Activated CD4-positive, alpha-beta T cell treated with anti-CD3 and anti-CD28 coated beads, Interleukin-2, amount 10 ng/mL, durations not matched to agents 7 days and 5 days (primary cell): ENCODE data around the gene XKRX. TPM values are rescaled to one million over a fixed set of nuclear protein-coding genes. Genes with fewer than 3 reads are reported as not detected.

Source experiments
- CTCF ChIA-PET: fragments of 350-600 bp; sonication (Branson Sonifier 250); formaldehyde crosslinking; loops from one replicate; lab custom pipeline; 2021; ENCODE audit warnings: antibody characterized with exemption; lab: Charles Lee
- POLR2A ChIA-PET: fragments of 350-600 bp; sonication (Branson Sonifier 250); formaldehyde crosslinking; loops from one replicate; lab custom pipeline; 2021; ENCODE audit warnings: antibody characterized with exemption; lab: Charles Lee
- DNase-seq: peaks from one replicate; pipeline ENCODE4 v3.0.0-alpha.2; 2020
- H3K27ac Mint-ChIP-seq: one replicate; pipeline ENCODE4 v1.8.0; 2021; ENCODE audit warnings: mild to moderate bottlenecking, moderate library complexity, mixed read lengths
- H3K27me3 Mint-ChIP-seq: one replicate; pipeline ENCODE4 v1.8.0; 2021; ENCODE audit warnings: mixed read lengths
- H3K36me3 Mint-ChIP-seq: one replicate; pipeline ENCODE4 v1.8.0; 2021; ENCODE audit warnings: low read depth, mixed read lengths
- H3K4me1 Mint-ChIP-seq: one replicate; pipeline ENCODE4 v1.8.0; 2021; ENCODE audit warnings: mixed read lengths
- H3K4me3 Mint-ChIP-seq: one replicate; pipeline ENCODE4 v1.8.0; 2021; ENCODE audit warnings: mild to moderate bottlenecking, moderate library complexity, mixed read lengths
- H3K9me3 Mint-ChIP-seq: one replicate; pipeline ENCODE4 v1.8.0; 2021; ENCODE audit warnings: mixed read lengths
- total RNA-seq, 2 experiments: library from RNA; stranded (reverse); gene quantifications; one replicate each; pipeline ENCODE4 v1.2.3, GENCODE V29; 2021

Gene XKRX
- total RNA-seq, 2 experiments from 2014 or later, result 0.08 to 0.12 TPM

DNA sequence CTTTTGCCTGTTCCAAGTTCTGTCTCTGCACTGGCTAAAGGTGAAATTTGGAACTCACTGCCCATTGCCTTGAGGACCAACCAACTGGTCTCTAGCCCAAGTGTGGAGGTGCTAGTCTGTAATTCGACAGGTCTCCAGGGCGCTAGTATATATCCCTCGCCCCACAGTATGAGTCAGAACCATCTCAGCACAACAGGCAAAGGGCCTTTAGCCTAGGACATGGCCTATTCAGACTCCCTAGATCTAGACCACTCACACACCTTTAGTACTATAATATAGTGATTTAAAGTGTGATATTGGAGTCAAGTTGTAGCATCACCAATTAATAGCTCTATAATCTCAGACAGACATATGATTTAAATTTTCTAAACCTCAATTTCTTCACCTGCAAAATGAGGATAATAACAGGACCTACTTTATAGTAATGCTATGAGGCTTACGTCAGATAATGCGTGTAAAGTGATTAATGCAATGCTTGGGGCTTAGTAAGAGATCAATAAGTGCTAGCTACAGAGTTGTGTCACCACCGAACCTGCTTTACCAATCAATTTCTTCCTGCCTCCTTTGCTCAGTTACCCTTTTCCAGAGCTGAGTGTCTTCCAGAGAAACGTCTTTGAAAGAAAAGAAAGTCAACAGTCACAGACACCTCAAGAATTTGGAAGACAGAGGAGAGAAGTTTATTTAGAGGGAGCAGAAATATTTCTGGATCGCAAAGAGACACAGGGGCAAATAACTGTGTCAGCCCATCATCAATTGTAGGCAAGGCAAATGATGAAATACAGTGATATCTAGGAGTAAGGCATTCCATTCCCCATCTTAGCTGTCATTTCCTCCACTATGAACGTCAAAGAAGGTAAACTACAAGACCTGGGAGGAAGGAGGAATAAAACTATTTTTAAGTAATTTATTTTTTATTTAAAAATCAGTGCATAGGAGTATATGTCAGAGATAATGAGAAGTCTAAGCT is 56.8 kb downstream of the XKRX start:
- Mint-ChIP-seq H3K36me3 (no peaks in the 10 kb centered on the region), H3K27ac (no peak overlapping the region), H3K9me3 (no peaks in the 10 kb centered on the region), H3K27me3 (peaks cover 9% of the 10 kb centered on the region), H3K4me3 (no peak overlapping the region), H3K4me1 (peaks cover 2% of the 10 kb centered on the region)
- no peak for DNase-seq
- ChIA-PET POLR2A (no interaction called here), CTCF (interaction anchor here (0.6 kb wide), 1 partner anchor 522 kb away, joined by 3 read pairs; no protein-coding TSS in a partner anchor)

DNA sequence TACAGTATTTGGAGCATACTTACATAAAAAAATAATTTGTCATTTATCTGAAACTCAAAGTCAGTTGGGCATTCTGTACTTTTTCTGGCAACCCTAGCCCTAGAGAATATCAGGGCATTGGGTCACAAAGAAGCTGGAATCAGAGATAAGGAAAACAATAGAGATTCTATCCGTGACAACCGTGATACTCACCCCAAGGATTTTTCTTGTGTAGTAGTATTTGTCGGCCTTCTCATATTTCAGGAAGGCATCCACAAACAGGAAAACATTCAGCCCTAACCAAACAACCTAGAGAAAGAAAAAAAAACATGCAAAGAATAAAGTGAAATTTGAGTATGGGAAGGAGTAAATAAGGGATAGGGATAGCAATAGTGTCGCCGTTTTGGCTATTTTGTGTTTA is 58.2 kb downstream of the XKRX start:
- peaks cover 2% of the 10 kb centered on the region for H3K4me1 Mint-ChIP-seq
- DNase-seq, result no peak
- ChIA-PET POLR2A (no interaction called here), CTCF (no interaction called here)
- H3K36me3 Mint-ChIP-seq, result no peaks in the 10 kb centered on the region
- no peak overlapping the region for H3K27ac Mint-ChIP-seq
- peaks cover 7% of the 10 kb centered on the region for H3K27me3 Mint-ChIP-seq
- H3K9me3 Mint-ChIP-seq, result no peaks in the 10 kb centered on the region
- H3K4me3 Mint-ChIP-seq, result no peak overlapping the region

DNA sequence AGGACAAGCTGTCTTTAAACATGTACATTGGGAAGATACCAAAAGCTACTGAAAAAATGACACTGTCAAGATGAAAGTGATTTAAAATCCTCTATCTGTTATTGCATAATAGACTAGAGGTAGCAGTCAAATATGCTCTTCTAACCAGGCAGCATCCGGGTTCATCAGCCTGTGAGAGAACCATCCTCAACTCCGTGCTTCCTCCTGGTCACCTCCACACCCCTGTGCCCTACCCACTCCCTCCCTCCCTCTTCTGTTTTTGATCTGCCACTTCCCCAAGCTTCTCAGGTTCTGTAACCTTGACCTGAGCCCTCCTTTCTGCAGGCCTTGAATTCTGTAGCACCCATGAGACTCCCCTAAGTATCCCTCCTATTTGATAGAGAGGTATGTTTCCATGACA is 60.4 kb downstream of the XKRX start:
- POLR2A ChIA-PET, result no interaction called here
- Mint-ChIP-seq H3K4me1 (no peaks in the 10 kb centered on the region), H3K36me3 (no peaks in the 10 kb centered on the region), H3K4me3 (no peak overlapping the region), H3K27ac (no peak overlapping the region), H3K27me3 (peaks cover 2% of the 10 kb centered on the region), H3K9me3 (no peaks in the 10 kb centered on the region)
- CTCF ChIA-PET, result no interaction called here
- no peak for DNase-seq

DNA sequence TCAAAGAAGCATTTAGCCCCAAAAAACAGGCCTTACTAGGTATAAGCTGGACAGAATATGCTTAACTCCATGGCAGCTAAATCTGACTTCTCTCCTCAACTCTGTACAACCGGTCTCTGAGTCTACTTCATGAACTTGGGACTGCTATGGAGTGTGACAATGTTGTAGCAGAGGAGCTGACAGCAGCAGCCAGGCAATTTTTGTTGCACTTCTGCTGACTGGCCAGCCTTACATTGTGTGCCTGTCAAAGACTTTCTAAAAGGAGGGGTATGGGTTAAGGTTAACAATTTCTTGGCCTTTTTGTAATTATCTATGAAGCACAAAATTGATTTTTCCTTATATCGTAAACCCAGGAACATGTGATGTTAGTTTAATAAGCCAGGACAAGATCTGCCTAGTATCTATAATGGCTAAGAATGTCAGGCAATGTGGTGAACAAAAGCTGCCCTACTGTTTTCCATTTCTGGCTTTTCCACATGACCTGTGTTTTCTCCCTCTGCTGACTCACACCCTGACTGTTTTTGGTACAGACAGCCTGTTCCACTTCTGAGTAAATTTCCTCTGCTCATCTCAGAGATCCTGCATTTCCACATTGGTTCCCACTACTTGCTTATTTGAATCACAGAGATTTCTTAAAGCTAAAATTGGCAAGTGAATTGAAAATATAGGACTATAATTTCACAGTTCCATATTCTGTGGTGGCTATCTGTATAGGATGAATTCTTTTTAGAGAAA is 63.9 kb downstream of the XKRX start:
- POLR2A ChIA-PET, result no interaction called here

More for the DNA sequence above, 63.9 kb downstream of the XKRX start:
- CTCF ChIA-PET, result no interaction called here
- H3K27me3 Mint-ChIP-seq, result no peaks in the 10 kb centered on the region
- H3K4me1 Mint-ChIP-seq, result no peaks in the 10 kb centered on the region
- H3K4me3 Mint-ChIP-seq, result no peak overlapping the region
- DNase-seq, result no peak
- no peaks in the 10 kb centered on the region for H3K36me3 Mint-ChIP-seq
- H3K27ac Mint-ChIP-seq, result no peak overlapping the region
- H3K9me3 Mint-ChIP-seq, result no peaks in the 10 kb centered on the region

Other genes starting within 250 kb of the XKRX start
- not detected for gene SYTL4, start 196.8 kb downstream of the XKRX start, total RNA-seq
- gene CSTF2, start 108.5 kb downstream of the XKRX start, total RNA-seq, result 10 to 100 TPM; 33.9 to 35.8 TPM
- gene NOX1, start 54.6 kb downstream of the XKRX start, total RNA-seq, result not detected
- gene ARL13A, start 40.8 kb upstream of the XKRX start, total RNA-seq, result not detected
- 10 to 100 TPM; 25.4 to 25.8 TPM for gene TRMT2B, start 123.2 kb upstream of the XKRX start, total RNA-seq
- not detected for gene TMEM35A, start 150.0 kb upstream of the XKRX start, total RNA-seq
- gene CENPI, start 169.3 kb upstream of the XKRX start, total RNA-seq, result 10 to 100 TPM; 24.9 to 28.5 TPM